ENCODE measurements around the gene TMC4.

TMC4 gene

DNA sequence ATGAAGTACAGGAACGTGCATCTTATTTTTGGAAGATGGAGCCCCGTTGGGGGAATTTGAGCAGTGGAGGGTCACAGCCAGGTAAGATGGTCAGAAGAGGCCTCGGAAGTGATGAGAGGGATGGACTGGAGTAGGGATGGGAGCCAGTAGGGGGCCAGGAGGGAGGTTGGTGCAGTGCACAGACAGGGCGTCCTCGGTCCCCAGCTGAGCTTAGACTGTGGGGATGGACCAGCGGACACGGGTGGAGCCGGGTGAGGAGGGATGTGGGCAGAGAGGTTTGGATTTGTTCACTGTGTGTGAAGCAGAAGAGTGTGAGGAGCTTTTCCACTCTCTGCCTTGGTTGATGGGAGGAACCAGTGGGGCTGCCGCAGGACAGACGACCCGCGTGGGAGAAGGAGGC is 38.3 kb upstream of the TMC4 start:
- Histone ChIP-seq H3K4me1 (ENCODE audit: low read length) (peaks cover 26% of the 10 kb centered on the region), H2AFZ (ENCODE audit: low read depth, low read length) (no peak overlapping the region), H3K4me2 (ENCODE audit: low read length) (no peak overlapping the region), H3K9me3 (ENCODE audit: insufficient read depth, low read length) (no peaks in the 10 kb centered on the region), H3K9ac (ENCODE audit: low read length) (no peak overlapping the region), H3K4me3 (ENCODE audit: low read length) (no peak overlapping the region), H3K36me3 (replicated peaks; ENCODE audit: low read depth, low read length) (peaks cover 44% of the 10 kb centered on the region), H3K27ac (ENCODE audit: low read length) (no peak overlapping the region), H3K27me3 (ENCODE audit: low read depth, low read length) (no peaks in the 10 kb centered on the region), H3K79me2 (ENCODE audit: low read length) (peaks cover 20% of the 10 kb centered on the region), H4K20me1 (ENCODE audit: insufficient read depth, low read length) (peaks cover 50% of the 10 kb centered on the region)
- TF ChIP-seq EZH2phosphoT487 (IDR thresholded peaks at IDR 0.05; ENCODE audit: low read depth), result no peak
- TF ChIP-seq, protein P1, sequence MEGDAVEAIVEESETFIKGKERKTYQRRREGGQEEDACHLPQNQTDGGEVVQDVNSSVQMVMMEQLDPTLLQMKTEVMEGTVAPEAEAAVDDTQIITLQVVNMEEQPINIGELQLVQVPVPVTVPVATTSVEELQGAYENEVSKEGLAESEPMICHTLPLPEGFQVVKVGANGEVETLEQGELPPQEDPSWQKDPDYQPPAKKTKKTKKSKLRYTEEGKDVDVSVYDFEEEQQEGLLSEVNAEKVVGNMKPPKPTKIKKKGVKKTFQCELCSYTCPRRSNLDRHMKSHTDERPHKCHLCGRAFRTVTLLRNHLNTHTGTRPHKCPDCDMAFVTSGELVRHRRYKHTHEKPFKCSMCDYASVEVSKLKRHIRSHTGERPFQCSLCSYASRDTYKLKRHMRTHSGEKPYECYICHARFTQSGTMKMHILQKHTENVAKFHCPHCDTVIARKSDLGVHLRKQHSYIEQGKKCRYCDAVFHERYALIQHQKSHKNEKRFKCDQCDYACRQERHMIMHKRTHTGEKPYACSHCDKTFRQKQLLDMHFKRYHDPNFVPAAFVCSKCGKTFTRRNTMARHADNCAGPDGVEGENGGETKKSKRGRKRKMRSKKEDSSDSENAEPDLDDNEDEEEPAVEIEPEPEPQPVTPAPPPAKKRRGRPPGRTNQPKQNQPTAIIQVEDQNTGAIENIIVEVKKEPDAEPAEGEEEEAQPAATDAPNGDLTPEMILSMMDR (IDR thresholded peaks at IDR 0.05; ENCODE audit: low read depth, low read length), result no peak

DNA sequence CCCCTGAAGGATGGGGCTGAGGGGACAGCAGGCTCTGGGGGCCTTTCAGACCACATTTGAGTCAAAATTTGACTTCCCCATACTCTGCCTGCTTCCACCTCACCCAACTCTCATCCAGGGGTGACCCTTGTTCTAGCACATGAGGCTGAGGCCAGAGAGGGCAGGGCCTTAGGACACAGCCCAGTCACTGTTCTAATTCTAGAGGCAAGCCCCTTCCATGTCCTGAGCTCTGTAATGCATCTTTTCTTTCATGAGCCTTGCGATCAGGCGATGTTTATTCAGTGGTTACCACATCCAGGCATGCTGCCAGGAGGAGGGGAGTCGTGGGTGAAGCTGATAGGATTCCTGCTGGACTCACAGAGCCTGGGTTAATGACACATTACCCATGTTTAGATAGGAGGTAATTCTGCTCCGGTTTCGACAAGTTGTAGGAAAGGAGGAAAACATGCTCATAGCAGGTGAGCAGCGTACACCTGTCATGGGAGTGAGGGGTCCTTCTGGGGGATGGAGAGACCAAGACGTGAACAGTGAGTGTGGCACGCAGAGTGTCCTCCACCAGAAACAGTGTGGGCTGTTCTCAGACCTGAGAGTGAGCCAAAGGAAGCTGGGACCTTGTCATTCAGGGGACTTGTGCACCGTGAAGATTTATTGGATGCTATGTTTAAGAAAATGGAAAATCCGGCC is 37.0 kb upstream of the TMC4 start:
- H2AFZ ChIP-seq (ENCODE audit: low read depth, low read length), result no peak overlapping the region
- H3K4me3 ChIP-seq (ENCODE audit: low read length), result no peak overlapping the region
- H4K20me1 ChIP-seq (ENCODE audit: insufficient read depth, low read length), result peaks cover 63% of the 10 kb centered on the region
- peaks cover 33% of the 10 kb centered on the region for H3K79me2 ChIP-seq (ENCODE audit: low read length)
- peaks cover 39% of the 10 kb centered on the region for H3K4me1 ChIP-seq (ENCODE audit: low read length)
- peaks cover 55% of the 10 kb centered on the region for H3K36me3 ChIP-seq (replicated peaks; ENCODE audit: low read depth, low read length)
- H3K4me2 ChIP-seq (ENCODE audit: low read length), result no peak overlapping the region
- H3K9me3 ChIP-seq (ENCODE audit: insufficient read depth, low read length), result no peaks in the 10 kb centered on the region
- H3K27ac ChIP-seq (ENCODE audit: low read length), result peak overlapping the region; percentile 10; the same call in 1 of the 2 replicates
- TF ChIP-seq, protein P1 (IDR thresholded peaks at IDR 0.05; ENCODE audit: low read depth, low read length), result no peak
- no peak for TF ChIP-seq EZH2phosphoT487 (IDR thresholded peaks at IDR 0.05; ENCODE audit: low read depth)
- H3K27me3 ChIP-seq (ENCODE audit: low read depth, low read length), result no peaks in the 10 kb centered on the region
- H3K9ac ChIP-seq (ENCODE audit: low read length), result no peak overlapping the region

DNA sequence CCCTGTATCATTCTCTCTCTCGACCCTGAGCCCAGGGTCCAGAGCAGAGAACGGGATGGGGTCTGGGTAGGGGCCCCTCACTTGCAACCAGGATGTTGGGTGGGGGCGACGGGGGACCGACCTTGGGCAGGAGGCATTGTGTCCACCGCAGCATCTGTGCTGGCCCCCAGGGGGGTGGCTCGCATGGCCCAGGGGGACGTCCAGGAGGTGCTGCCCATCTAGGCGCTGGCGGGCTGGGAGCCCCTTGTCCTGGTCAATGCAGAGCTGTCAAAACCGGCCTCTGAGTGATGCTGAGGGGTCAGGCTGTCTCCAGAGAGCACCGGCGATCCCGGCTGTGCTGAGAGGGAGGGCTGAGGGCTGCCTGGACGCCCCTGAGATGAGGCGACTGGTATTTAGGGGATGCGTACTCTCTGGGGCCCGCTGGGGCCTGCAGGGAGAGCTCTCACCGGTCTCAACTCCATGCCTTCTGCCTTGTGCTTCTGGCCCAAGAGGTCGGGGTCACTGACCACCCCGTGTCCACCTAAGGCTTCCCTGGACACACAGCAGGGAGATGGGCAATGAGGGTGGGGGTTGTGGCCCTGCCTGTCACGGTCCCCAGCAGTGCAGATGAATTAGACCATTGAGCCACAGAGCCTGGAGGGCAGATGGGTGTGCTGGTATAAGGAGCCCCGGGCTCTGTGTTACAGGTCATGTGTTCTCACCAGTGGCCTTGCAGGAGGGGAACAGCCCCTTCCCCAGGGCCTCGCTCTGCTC is 36.3 kb upstream of the TMC4 start:
- peaks cover 46% of the 10 kb centered on the region for H3K4me1 ChIP-seq (ENCODE audit: low read length)
- no peaks in the 10 kb centered on the region for H3K27me3 ChIP-seq (ENCODE audit: low read depth, low read length)
- peaks cover 70% of the 10 kb centered on the region for H4K20me1 ChIP-seq (ENCODE audit: insufficient read depth, low read length)
- H3K4me3 ChIP-seq (ENCODE audit: low read length), result no peak overlapping the region
- peaks cover 60% of the 10 kb centered on the region for H3K36me3 ChIP-seq (replicated peaks; ENCODE audit: low read depth, low read length)
- no peak overlapping the region for H3K9ac ChIP-seq (ENCODE audit: low read length)
- H2AFZ ChIP-seq (ENCODE audit: low read depth, low read length), result no peak overlapping the region
- peaks cover 40% of the 10 kb centered on the region for H3K79me2 ChIP-seq (ENCODE audit: low read length)
- no peak for TF ChIP-seq EZH2phosphoT487 (IDR thresholded peaks at IDR 0.05; ENCODE audit: low read depth)
- no peak overlapping the region for H3K4me2 ChIP-seq (ENCODE audit: low read length)
- peak overlapping the region; percentile 10; the same call in 1 of the 2 replicates for H3K27ac ChIP-seq (ENCODE audit: low read length)
- H3K9me3 ChIP-seq (ENCODE audit: insufficient read depth, low read length), result no peaks in the 10 kb centered on the region

DNA sequence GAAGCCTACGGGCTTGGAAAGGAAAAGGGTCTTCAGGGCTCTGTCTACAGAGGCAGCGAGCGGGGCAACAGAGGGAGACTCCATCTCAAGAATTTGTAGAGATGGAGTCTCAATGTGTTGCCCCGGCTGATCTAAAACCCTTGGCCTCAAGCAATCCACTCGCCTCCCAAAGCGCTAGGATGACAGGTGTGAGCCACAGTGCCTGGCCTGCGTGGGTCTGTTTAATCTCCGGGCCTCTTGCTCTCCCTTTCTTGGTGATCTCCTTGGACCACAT is 35.8 kb upstream of the TMC4 start:
- Histone ChIP-seq H3K4me1 (ENCODE audit: low read length) (peaks cover 51% of the 10 kb centered on the region), H3K36me3 (replicated peaks; ENCODE audit: low read depth, low read length) (peaks cover 65% of the 10 kb centered on the region), H3K4me2 (ENCODE audit: low read length) (no peak overlapping the region; the same call in 1 of the 2 replicates), H3K9me3 (ENCODE audit: insufficient read depth, low read length) (no peaks in the 10 kb centered on the region), H4K20me1 (ENCODE audit: insufficient read depth, low read length) (peaks cover 75% of the 10 kb centered on the region), H3K4me3 (ENCODE audit: low read length) (no peak overlapping the region), H3K79me2 (ENCODE audit: low read length) (peaks cover 45% of the 10 kb centered on the region), H3K9ac (ENCODE audit: low read length) (no peak overlapping the region), H3K27ac (ENCODE audit: low read length) (peak overlapping the region; percentile 73), H3K27me3 (ENCODE audit: low read depth, low read length) (no peaks in the 10 kb centered on the region), H2AFZ (ENCODE audit: low read depth, low read length) (no peak overlapping the region)
- TF ChIP-seq, protein P1 (IDR thresholded peaks at IDR 0.05; ENCODE audit: low read depth, low read length), result no peak
- TF ChIP-seq EZH2phosphoT487 (IDR thresholded peaks at IDR 0.05; ENCODE audit: low read depth), result no peak

Data from OCI-LY3 (cell line).